NCI-H1930 (cell line): ENCODE measurements around the gene ZNF526.

Experiments
- DNase-seq, 2 experiments: peaks; one replicate each; lab custom pipeline; 2025; lab: John Stamatoyannopoulos, UW

ZNF526 gene

GRCh38 chr19:42219812-42220750, at the start of gene ZNF526:
Gene ZNF526 (plus strand): TSS chr19:42220312. CDS start chr19:42224404, 4,092 bp downstream.
- peak; percentile 99 to 100 for DNase-seq

- DNase-seq = no peak
Measured at GRCh38 chr19:42170715-42171114, 49.4 kb upstream of the ZNF526 start.

GRCh38 chr19:42172261-42172660, 47.9 kb upstream of the ZNF526 start:
- DNase-seq = no peak

GRCh38 chr19:42173695-42174094, 46.4 kb upstream of the ZNF526 start:
- no peak for DNase-seq

GRCh38 chr19:42174188-42174587, 45.9 kb upstream of the ZNF526 start:
- DNase-seq = no peak

- no peak for DNase-seq
Measured at GRCh38 chr19:42174958-42175734, 45.0 kb upstream of the ZNF526 start.

- DNase-seq = peak in 1 of 2 experiments; percentile 14
Measured at GRCh38 chr19:42175952-42176648, 44.0 kb upstream of the ZNF526 start.

- no peak for DNase-seq
Measured at GRCh38 chr19:42176649-42176989, 43.5 kb upstream of the ZNF526 start.

GRCh38 chr19:42176990-42177685, 43.0 kb upstream of the ZNF526 start:
- peak; percentile 86 to 91 for DNase-seq

- DNase-seq = no peak
Measured at GRCh38 chr19:42177686-42178019, 42.5 kb upstream of the ZNF526 start.

- DNase-seq = no peak
Measured at GRCh38 chr19:42178791-42179674, 41.1 kb upstream of the ZNF526 start.

- peak; percentile 68 to 81 for DNase-seq
Measured at GRCh38 chr19:42184401-42184861, 35.7 kb upstream of the ZNF526 start.

- DNase-seq = no peak
Measured at GRCh38 chr19:42185277-42185676, 34.8 kb upstream of the ZNF526 start.

- no peak for DNase-seq
Measured at GRCh38 chr19:42188665-42189064, 31.4 kb upstream of the ZNF526 start.

GRCh38 chr19:42189133-42189532, 31.0 kb upstream of the ZNF526 start:
- DNase-seq = no peak

GRCh38 chr19:42191330-42191729, 28.8 kb upstream of the ZNF526 start:
- no peak for DNase-seq

- DNase-seq = no peak
Measured at GRCh38 chr19:42191855-42192254, 28.3 kb upstream of the ZNF526 start.

- DNase-seq = no peak
Measured at GRCh38 chr19:42193294-42193693, 26.8 kb upstream of the ZNF526 start.

GRCh38 chr19:42193706-42194105, 26.4 kb upstream of the ZNF526 start:
- no peak for DNase-seq
